ENCODE measurements around the gene LAPTM5. TPM values are rescaled to one million over a fixed set of nuclear protein-coding genes. Genes with fewer than 3 reads are reported as not detected.

Gene LAPTM5
- total and polyA plus RNA-seq, 10 donors, result 419 to 747 (median 577) TPM

DNA sequence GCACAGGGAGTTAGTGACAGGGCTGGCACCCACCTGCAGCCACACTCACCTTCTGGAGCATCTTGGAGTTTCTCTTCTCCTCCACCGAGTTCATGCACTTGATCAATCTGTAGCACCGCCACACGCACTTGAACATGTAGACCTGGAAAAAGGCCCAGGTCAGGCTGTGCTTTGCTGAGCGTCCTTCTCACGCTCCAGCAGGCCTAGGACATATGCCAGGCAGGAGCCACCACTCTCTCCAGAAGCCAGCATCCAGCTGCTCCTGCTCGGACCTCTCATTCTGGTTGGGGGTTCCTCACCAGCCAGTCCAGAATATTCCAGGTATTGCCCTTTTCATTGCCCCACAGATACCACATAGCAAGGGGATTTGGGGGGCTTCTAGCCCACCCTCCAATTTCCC, 22.4 kb downstream of the LAPTM5 start:
- H3K36me3 ChIP-seq, result peaks cover 4 to 80% (median 78%) of the 10 kb centered on the region in 6 donors
- H3K9me3 ChIP-seq, result no peaks in the 10 kb centered on the region
- H3K4me1 ChIP-seq, result peaks cover 12 to 92% (median 27%) of the 10 kb centered on the region in 6 donors
- no peaks in the 10 kb centered on the region for H3K27me3 ChIP-seq (replicated peaks in 1 of 7)
- H3K4me3 ChIP-seq, result no peak overlapping the region
- H3K27ac ChIP-seq, result peak overlapping the region in 2 of 8 donors; percentile 0 to 81
- WGBS, 5 donors, result 86 to 92% (median 89%) methylated on average over 6 of the region's 6 CpGs
- intact Hi-C loops (cut with DNase I; ENCODE audit: low total_unique reads), result no loop called here
- TF ChIP-seq, protein P1, sequence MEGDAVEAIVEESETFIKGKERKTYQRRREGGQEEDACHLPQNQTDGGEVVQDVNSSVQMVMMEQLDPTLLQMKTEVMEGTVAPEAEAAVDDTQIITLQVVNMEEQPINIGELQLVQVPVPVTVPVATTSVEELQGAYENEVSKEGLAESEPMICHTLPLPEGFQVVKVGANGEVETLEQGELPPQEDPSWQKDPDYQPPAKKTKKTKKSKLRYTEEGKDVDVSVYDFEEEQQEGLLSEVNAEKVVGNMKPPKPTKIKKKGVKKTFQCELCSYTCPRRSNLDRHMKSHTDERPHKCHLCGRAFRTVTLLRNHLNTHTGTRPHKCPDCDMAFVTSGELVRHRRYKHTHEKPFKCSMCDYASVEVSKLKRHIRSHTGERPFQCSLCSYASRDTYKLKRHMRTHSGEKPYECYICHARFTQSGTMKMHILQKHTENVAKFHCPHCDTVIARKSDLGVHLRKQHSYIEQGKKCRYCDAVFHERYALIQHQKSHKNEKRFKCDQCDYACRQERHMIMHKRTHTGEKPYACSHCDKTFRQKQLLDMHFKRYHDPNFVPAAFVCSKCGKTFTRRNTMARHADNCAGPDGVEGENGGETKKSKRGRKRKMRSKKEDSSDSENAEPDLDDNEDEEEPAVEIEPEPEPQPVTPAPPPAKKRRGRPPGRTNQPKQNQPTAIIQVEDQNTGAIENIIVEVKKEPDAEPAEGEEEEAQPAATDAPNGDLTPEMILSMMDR (IDR thresholded peaks at IDR 0.05 in 8 of 11, conservative IDR thresholded peaks at IDR 0.05 in 3 of 11), result no peak
- TF ChIP-seq POLR2A (IDR thresholded peaks at IDR 0.05) (no peak), POLR2AphosphoS5 (IDR thresholded peaks at IDR 0.05) (peak; percentile 43 to 55 (median 51))
- no peak for DNase-seq

DNA sequence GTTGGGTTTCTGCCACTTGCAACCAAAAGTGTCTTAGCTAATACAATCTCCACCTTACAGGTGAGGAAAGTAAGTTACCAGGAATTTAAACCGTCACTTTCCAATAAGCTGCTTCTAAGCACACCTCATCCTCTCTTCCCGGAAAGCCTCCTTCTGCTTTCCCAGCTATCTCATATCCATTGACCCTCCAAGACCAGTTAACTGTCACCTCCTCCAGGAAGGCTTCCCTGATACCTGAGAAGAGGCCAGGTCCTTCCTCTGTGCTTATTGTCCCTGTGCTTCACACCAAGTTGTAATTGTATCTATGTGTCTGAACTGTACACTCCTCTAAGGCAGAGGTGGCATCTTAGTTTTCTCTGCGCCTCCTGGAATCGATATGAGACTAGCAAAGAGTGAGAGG, 23.0 kb downstream of the LAPTM5 start:
- Histone ChIP-seq H3K4me3 (no peak overlapping the region), H3K27me3 (replicated peaks in 1 of 7) (no peaks in the 10 kb centered on the region), H3K9me3 (no peaks in the 10 kb centered on the region), H3K4me1 (peaks cover 17 to 92% (median 30%) of the 10 kb centered on the region in 6 donors), H3K27ac (peak overlapping the region in 1 of 8 donors; percentile 81), H3K36me3 (peaks cover 4 to 75% (median 73%) of the 10 kb centered on the region in 6 donors)
- TF ChIP-seq POLR2AphosphoS5 (IDR thresholded peaks at IDR 0.05) (no peak), POLR2A (IDR thresholded peaks at IDR 0.05) (no peak)
- TF ChIP-seq, protein P1 (IDR thresholded peaks at IDR 0.05 in 8 of 11, conservative IDR thresholded peaks at IDR 0.05 in 3 of 11), result no peak
- DNase-seq, result no peak
- intact Hi-C loops (cut with DNase I; ENCODE audit: low total_unique reads), result no loop called here
- WGBS, 5 donors, result 94 to 98% (median 96%) methylated on average over 4 of the region's 4 CpGs

GRCh38 chr1:30734106-30734505, 23.5 kb downstream of the LAPTM5 start:
- intact Hi-C loops (cut with DNase I; ENCODE audit: low total_unique reads), result no loop called here
- no peaks in the 10 kb centered on the region for H3K9me3 ChIP-seq
- peak overlapping the region in 2 of 8 donors; percentile 30 to 81 for H3K27ac ChIP-seq
- H3K4me3 ChIP-seq, result no peak overlapping the region
- WGBS, 5 donors, result 86 to 92% (median 88%) methylated on average over 4 of the region's 4 CpGs
- DNase-seq, result no peak
- H3K4me1 ChIP-seq, result peaks cover 17 to 92% (median 35%) of the 10 kb centered on the region in 6 donors
- peaks cover 4 to 70% (median 68%) of the 10 kb centered on the region in 6 donors for H3K36me3 ChIP-seq
- H3K27me3 ChIP-seq (replicated peaks in 1 of 7), result no peaks in the 10 kb centered on the region
- TF ChIP-seq, protein P1 (IDR thresholded peaks at IDR 0.05 in 8 of 11, conservative IDR thresholded peaks at IDR 0.05 in 3 of 11), result no peak
- no peak for TF ChIP-seq POLR2AphosphoS5 (IDR thresholded peaks at IDR 0.05)
- no peak for TF ChIP-seq POLR2A (IDR thresholded peaks at IDR 0.05)

DNA sequence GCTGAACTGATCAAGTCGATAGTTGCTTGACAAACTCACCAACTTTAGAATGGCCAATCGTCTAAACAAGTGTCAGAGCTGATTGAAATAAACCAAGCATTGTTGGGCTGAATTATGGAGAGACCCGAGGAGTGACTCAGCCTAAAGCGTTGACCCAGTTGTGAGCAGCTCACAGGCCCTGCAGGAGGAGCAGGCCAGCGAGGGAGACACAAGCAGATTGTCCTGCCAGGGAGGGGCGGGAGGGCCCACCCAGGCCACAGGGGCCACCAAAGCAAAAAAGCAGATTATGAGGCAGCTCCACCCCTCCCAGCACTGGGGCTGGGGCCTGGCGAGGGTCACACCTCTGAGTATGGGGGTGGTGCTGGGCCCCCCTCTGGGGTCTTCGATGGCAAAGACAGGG, 24.1 kb downstream of the LAPTM5 start:
- no peak for DNase-seq
- TF ChIP-seq, protein P1 (IDR thresholded peaks at IDR 0.05 in 8 of 11, conservative IDR thresholded peaks at IDR 0.05 in 3 of 11), result no peak
- peak; percentile 25 to 77 (median 40) for TF ChIP-seq POLR2AphosphoS5 (IDR thresholded peaks at IDR 0.05)
- no peak for TF ChIP-seq POLR2A (IDR thresholded peaks at IDR 0.05)
- H3K9me3 ChIP-seq, result no peaks in the 10 kb centered on the region
- no peaks in the 10 kb centered on the region for H3K27me3 ChIP-seq (replicated peaks in 1 of 7)
- peaks cover 17 to 91% (median 36%) of the 10 kb centered on the region in 6 donors for H3K4me1 ChIP-seq
- H3K36me3 ChIP-seq, result peaks cover 0 to 64% (median 62%) of the 10 kb centered on the region in 6 donors
- 74 to 88% (median 81%) methylated on average over 7 to 8 of the region's 8 CpGs for WGBS, 5 donors
- no peak overlapping the region for H3K4me3 ChIP-seq
- H3K27ac ChIP-seq, result peak overlapping the region in 2 of 8 donors; percentile 30 to 81
- intact Hi-C loops (cut with DNase I; ENCODE audit: low total_unique reads), result no loop called here

Data from spleen (tissue), 11 donors.